Osteoblast (primary cell): ENCODE data around the gene TM7SF2. TPM values are rescaled to one million over a fixed set of nuclear protein-coding genes. Genes with fewer than 3 reads are reported as not detected.

Experiments
- DNase-seq: peaks from one replicate; pipeline ENCODE4 v3.0.0; 2011; ENCODE audit warnings: low spot score, mixed read lengths; ENCODE audit not compliant: insufficient read length; ENCODE audit errors: missing footprints
- H2AFZ ChIP-seq: 2 replicates; pipeline ENCODE4 v1.6.0; 2011; ENCODE audit warnings: mild to moderate bottlenecking, low read length
- H3K27ac ChIP-seq: 2 replicates; pipeline ENCODE4 v1.5.1; 2011; ENCODE audit warnings: mild to moderate bottlenecking, low read depth, low read length, moderate library complexity
- H3K27me3 ChIP-seq: 2 replicates; pipeline ENCODE4 v1.6.0; 2012; ENCODE audit warnings: mild to moderate bottlenecking, control low read depth, inconsistent platforms, low read length, moderate library complexity; ENCODE audit not compliant: insufficient read depth
- H3K36me3 ChIP-seq: 2 replicates; pipeline ENCODE4 v1.5.1; 2011; ENCODE audit warnings: mild to moderate bottlenecking, low read length, control low read depth, moderate library complexity; ENCODE audit not compliant: insufficient read depth
- H3K4me1 ChIP-seq: 2 replicates; pipeline ENCODE4 v1.5.1; 2011; ENCODE audit warnings: mild to moderate bottlenecking, low read length, control low read depth, moderate library complexity; ENCODE audit not compliant: insufficient read depth
- H3K4me2 ChIP-seq: 2 replicates; pipeline ENCODE4 v1.6.0; 2011; ENCODE audit warnings: mild to moderate bottlenecking, low read length; ENCODE audit not compliant: insufficient read depth
- H3K4me3 ChIP-seq: fragments of 200-600 bp; sonication (generic); 3 replicates; pipeline ENCODE4 v1.5.1; 2012; ENCODE audit warnings: mild to moderate bottlenecking, low read length, inconsistent platforms; ENCODE audit not compliant: insufficient read depth
- H3K79me2 ChIP-seq: 2 replicates; pipeline ENCODE4 v1.6.0; 2012; ENCODE audit warnings: mild to moderate bottlenecking, low read length, control low read depth, inconsistent platforms; ENCODE audit not compliant: insufficient read depth
- H3K9me3 ChIP-seq: 2 replicates; pipeline ENCODE4 v1.5.1; 2011; ENCODE audit warnings: low read depth, low read length, control low read depth
- H4K20me1 ChIP-seq: 2 replicates; pipeline ENCODE4 v1.6.0; 2012; ENCODE audit warnings: mild to moderate bottlenecking, low read length, control low read depth; ENCODE audit not compliant: insufficient read depth
- CTCF ChIP-seq: IDR thresholded peaks from 2 replicates; pipeline ENCODE4 v1.5.1; 2011; ENCODE audit warnings: mild to moderate bottlenecking, low read depth, low read length, moderate library complexity; ENCODE audit errors: extremely low read depth
- total RNA-seq: library from RNA; depleted of rRNA; stranded (reverse); fragments of >200 nt; gene quantifications from 2 replicates; pipeline ENCODE4 v1.2.3, GENCODE V29; 2012

TM7SF2 gene
- total RNA-seq, 1 donor, result 10.1 TPM

GRCh38 chr11:65102142-65103095, 9.3 kb upstream of the TM7SF2 start:
- Histone ChIP-seq H3K4me2 (peak overlapping the region; percentile 15), H3K27ac (no peak overlapping the region), H3K9me3 (no peaks in the 10 kb centered on the region), H3K36me3 (peaks cover 3% of the 10 kb centered on the region), H3K4me3 (no peak overlapping the region), H3K4me1 (peaks cover 9% of the 10 kb centered on the region), H4K20me1 (peaks cover 3% of the 10 kb centered on the region), H3K27me3 (no peaks in the 10 kb centered on the region), H3K79me2 (peaks cover 33% of the 10 kb centered on the region), H2AFZ (no peak overlapping the region)
- no peak for TF ChIP-seq CTCF
- peak; percentile 82 for DNase-seq

- H3K4me3 ChIP-seq, result no peak overlapping the region
- H3K79me2 ChIP-seq, result peaks cover 26% of the 10 kb centered on the region
- no peak overlapping the region for H3K27ac ChIP-seq
- no peaks in the 10 kb centered on the region for H3K9me3 ChIP-seq
- DNase-seq, result no peak
- H3K36me3 ChIP-seq, result peaks cover 3% of the 10 kb centered on the region
- H3K27me3 ChIP-seq, result no peaks in the 10 kb centered on the region
- TF ChIP-seq CTCF, result no peak
- no peak overlapping the region for H3K4me2 ChIP-seq
- peaks cover 3% of the 10 kb centered on the region for H4K20me1 ChIP-seq
- no peak overlapping the region for H2AFZ ChIP-seq
- H3K4me1 ChIP-seq, result peaks cover 9% of the 10 kb centered on the region
Measured at GRCh38 chr11:65103476-65103875, 8.2 kb upstream of the TM7SF2 start.

- H3K9me3 ChIP-seq, result no peaks in the 10 kb centered on the region
- H3K79me2 ChIP-seq, result peaks cover 19% of the 10 kb centered on the region
- no peak overlapping the region for H3K27ac ChIP-seq
- H4K20me1 ChIP-seq, result peaks cover 4% of the 10 kb centered on the region
- H3K4me2 ChIP-seq, result no peak overlapping the region
- peaks cover 3% of the 10 kb centered on the region for H3K36me3 ChIP-seq
- TF ChIP-seq CTCF, result no peak
- peaks cover 9% of the 10 kb centered on the region for H3K4me1 ChIP-seq
- no peak for DNase-seq
- H2AFZ ChIP-seq, result no peak overlapping the region
- no peak overlapping the region for H3K4me3 ChIP-seq
- H3K27me3 ChIP-seq, result no peaks in the 10 kb centered on the region
Measured at GRCh38 chr11:65104628-65105027, 7.0 kb upstream of the TM7SF2 start.

GRCh38 chr11:65107078-65107477, 4.6 kb upstream of the TM7SF2 start:
- Histone ChIP-seq H3K27ac (no peak overlapping the region), H3K9me3 (no peaks in the 10 kb centered on the region), H4K20me1 (peaks cover 15% of the 10 kb centered on the region), H3K79me2 (peaks cover 17% of the 10 kb centered on the region), H2AFZ (no peak overlapping the region), H3K36me3 (peaks cover 3% of the 10 kb centered on the region), H3K4me3 (no peak overlapping the region), H3K4me1 (peaks cover 9% of the 10 kb centered on the region), H3K27me3 (no peaks in the 10 kb centered on the region), H3K4me2 (no peak overlapping the region)
- TF ChIP-seq CTCF, result no peak
- no peak for DNase-seq
